HG03060 (cell line): ENCODE data around the gene YLPM1.

Source experiments
- ATAC-seq: cut with Tn5 transposase; IDR thresholded peaks from one replicate; pipeline ENCODE4 v1.9.1; 2021; ENCODE audit warnings: low read depth, moderate number of reproducible peaks; ENCODE audit not compliant: unreplicated experiment

YLPM1 gene

GRCh38 chr14:74867673-74868072, 104.6 kb downstream of the YLPM1 start:
- no peak for ATAC-seq

- ATAC-seq, result no peak
Observed at GRCh38 chr14:74868739-74869138, 105.6 kb downstream of the YLPM1 start.

- ATAC-seq, result no peak
Observed at GRCh38 chr14:74871819-74872218, 108.7 kb downstream of the YLPM1 start.

- ATAC-seq, result no peak
Observed at GRCh38 chr14:74875204-74875603, 112.1 kb downstream of the YLPM1 start.

- no peak for ATAC-seq
Observed at GRCh38 chr14:74875941-74876913, 113.1 kb downstream of the YLPM1 start, which contains the start of gene PROX2. Gene PROX2 (minus strand): TSS chr14:74876145. CDS start chr14:74863834, 12,311 bp downstream.

GRCh38 chr14:74879427-74880182, 116.5 kb downstream of the YLPM1 start:
- no peak for ATAC-seq

- peak; percentile 74 for ATAC-seq
Observed at GRCh38 chr14:74881431-74882102, 118.5 kb downstream of the YLPM1 start, which contains the start of gene DLST. Gene DLST (plus strand): TSS chr14:74881916. CDS start chr14:74881954, 38 bp downstream.

GRCh38 chr14:74882103-74882920, 119.2 kb downstream of the YLPM1 start:
- peak; percentile 14 for ATAC-seq
